AG09319 (cell line): ENCODE measurements around the gene LBX2.

ENCODE experiments used
- DNase-seq: peaks from one replicate; pipeline ENCODE4 v3.0.0-alpha.2; 2010; ENCODE audit warnings: low read depth; ENCODE audit errors: extremely low read depth
- TF ChIP-seq, protein P1 (sequence below): IDR thresholded peaks from 2 replicates; pipeline ENCODE4 v1.5.1; 2011; ENCODE audit warnings: low read depth, mild to moderate bottlenecking, inconsistent platforms, low read length, moderate library complexity

Gene LBX2

DNA sequence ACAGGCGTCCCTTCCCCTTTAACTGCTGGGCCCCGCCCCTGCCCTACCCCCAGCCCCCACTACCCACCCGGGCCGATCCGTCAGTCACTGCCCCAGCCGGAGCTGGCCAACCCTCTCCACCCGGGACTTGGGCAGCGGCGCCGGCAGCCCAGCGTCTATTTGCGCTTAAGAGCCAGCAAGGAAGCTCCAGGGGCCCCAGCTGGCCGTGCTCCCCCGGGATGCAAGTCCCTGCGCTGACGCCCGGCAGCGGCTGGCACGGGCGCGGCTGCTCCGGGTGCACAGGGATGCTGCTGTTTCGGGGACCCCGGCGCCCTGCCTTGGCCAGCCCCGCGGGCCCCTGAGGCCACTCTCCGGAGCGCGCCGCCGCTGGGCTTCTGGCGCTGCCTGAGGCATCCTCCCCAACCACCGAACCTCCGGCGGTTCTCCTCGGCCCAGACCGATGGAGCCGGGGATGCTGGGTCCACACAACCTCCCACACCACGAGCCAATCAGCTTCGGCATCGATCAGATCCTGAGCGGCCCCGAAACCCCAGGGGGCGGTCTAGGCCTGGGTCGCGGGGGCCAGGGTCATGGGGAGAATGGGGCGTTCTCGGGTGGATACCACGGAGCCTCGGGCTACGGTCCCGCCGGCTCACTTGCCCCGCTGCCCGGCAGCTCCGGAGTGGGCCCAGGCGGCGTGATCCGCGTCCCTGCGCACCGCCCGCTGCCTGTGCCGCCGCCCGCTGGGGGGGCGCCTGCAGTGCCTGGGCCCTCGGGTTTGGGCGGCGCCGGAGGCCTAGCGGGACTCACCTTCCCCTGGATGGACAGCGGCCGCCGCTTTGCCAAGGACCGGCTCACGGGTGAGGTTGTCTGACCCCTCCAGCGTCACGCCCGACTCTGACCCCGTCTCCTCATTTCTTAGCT, 15.2 kb upstream of the LBX2 start, which contains the start of gene TLX2:
TLX2 (plus strand) TSS at position 83 of the 903 bp plus-strand sequence; CDS start at position 440, 357 bp downstream.
- TF ChIP-seq, protein P1, sequence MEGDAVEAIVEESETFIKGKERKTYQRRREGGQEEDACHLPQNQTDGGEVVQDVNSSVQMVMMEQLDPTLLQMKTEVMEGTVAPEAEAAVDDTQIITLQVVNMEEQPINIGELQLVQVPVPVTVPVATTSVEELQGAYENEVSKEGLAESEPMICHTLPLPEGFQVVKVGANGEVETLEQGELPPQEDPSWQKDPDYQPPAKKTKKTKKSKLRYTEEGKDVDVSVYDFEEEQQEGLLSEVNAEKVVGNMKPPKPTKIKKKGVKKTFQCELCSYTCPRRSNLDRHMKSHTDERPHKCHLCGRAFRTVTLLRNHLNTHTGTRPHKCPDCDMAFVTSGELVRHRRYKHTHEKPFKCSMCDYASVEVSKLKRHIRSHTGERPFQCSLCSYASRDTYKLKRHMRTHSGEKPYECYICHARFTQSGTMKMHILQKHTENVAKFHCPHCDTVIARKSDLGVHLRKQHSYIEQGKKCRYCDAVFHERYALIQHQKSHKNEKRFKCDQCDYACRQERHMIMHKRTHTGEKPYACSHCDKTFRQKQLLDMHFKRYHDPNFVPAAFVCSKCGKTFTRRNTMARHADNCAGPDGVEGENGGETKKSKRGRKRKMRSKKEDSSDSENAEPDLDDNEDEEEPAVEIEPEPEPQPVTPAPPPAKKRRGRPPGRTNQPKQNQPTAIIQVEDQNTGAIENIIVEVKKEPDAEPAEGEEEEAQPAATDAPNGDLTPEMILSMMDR: no peak
- DNase-seq: no peak

DNA sequence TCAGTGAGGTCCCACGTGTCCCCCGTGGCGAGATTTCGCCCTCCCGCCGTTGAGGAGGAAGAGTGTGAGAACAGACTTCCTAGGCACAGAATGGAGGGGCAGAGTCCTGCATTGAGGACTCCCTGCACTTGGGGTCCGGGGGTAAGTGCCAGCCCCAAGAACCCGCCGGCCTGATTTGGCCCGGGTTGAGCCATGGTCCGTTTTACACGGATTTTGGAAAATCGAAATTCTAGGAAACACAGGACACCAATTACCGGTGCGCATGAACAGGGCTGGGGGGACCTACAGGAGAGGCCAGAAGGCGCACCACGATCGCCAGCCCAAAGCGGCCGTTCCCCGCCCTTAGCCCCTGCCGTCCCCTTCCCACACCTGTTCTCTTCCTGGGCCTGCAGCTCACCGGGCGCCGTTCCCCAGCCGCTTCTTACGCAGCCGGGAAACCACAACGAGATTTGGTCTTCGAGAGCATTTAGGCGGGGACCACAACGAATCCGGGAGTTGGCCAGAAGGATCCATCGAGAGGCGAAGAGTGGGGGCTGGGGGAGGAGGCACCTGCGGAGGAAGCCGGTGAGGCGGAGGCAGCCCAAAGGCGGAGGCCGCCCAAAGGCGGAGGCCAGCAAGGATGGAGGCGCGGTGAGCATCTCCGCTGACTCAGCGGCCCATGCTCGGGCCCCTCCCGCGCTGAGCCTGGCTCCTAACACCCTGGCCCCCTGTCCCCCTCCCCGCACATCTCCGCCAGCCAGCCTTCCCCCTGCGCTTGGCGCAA, 14.4 kb upstream of the LBX2 start:
- no peak for DNase-seq
- TF ChIP-seq, protein P1: no peak

DNA sequence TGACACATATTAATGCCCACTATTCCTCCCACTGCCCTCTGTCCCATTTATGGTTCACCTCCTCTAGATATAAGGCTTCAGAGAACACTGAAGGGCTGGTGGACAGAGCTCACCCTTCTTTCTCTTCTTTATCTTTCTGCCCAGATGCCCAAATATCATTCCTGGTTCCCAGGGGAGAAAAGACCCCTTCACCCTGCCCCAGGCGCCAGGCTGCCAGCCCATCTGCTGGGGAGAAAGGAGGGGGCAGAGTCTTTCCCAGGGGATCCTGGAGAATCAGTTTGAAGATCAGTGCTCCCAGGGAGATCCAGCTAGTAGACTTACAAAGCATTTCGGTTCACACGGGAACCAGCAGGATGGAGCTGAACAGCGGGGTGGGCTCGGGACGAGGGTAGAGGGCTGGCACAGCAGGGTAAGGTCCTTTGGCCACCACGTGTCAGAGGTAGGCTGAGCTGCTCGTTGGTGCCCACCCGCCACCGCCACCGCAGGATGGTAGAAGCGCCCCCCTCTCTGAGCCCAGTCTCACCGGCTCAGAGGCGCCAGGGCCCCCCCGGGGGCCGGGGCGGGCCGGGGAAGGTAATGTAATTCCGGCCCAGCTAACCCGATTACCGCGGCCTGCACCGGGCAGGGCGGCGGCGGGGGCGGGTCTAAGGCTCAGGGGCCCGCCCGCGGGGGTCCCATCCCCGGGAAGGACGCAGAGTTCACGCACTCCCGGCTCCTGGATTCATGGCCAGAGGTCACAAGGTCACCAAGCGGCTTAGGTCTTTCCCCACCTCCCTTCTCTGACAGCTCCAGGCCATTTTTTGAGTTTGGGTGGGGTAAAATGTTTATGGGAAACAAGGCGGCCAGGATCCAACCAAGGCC, 13.6 kb upstream of the LBX2 start:
- TF ChIP-seq, protein P1: no peak
- DNase-seq: no peak

DNA sequence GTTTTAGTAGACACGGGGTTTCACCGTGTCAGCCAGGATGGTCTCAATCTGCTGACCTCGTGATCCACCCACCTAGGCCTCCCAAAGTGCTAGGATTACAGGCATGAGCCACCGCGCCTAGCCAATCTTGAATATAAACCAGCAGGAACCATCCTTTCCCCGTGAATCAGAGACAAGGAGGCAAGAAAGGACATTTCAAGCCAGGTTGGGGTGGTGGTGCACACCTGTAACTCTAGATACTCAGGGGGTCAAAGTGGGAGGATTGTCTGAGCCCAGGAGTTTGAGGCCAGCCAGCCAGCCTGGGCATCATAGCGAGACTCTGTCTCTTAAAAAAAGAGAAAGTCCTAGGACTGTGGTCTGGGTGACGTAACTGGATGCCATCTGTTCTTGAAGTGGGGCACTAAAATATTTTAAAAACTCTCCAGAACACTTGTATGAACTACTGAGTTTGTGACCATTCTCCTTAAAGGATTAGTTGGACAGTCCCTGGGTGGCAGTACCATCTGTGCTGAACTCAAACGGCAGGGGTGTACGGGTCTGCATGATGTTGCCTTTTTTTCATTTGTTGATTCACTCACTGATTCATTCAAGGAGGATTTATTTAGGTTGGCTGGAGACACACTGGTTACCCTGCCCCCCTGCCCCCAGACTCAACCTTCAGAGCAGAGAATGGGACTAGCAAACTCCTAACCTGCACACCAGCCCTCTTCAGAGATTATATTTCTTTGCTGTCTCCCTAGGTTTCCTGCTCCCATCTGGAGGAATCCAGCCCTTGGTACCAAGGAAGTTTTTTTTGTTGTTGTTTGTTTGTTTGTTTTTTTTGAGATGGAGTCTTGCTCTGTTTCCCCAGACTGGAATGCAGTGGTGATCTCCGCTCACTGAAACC, 11.9 kb upstream of the LBX2 start:
- DNase-seq: no peak

DNA sequence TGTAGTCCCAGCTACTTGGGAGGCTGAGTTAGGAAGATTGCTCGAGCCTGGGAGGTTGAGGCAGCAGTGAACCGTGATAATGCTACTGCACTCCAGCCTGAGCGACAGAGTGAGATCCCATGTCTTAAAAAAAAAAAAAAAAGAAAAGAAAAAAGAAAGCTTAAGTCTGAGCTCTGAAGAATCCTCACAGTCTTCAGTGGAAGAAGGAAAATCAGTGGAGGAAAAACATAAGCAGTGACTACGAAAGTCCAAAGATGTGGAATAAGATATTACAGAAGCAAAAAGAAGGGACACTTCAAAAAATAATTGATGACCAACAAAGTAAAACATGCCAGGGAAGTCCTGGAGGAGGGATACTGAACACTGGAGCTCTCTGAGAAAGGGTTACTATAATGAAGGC, 10.9 kb upstream of the LBX2 start:
- no peak for DNase-seq
- TF ChIP-seq, protein P1: no peak

More for the DNA sequence above, 11.9 kb upstream of the LBX2 start:
- TF ChIP-seq, protein P1: no peak

DNA sequence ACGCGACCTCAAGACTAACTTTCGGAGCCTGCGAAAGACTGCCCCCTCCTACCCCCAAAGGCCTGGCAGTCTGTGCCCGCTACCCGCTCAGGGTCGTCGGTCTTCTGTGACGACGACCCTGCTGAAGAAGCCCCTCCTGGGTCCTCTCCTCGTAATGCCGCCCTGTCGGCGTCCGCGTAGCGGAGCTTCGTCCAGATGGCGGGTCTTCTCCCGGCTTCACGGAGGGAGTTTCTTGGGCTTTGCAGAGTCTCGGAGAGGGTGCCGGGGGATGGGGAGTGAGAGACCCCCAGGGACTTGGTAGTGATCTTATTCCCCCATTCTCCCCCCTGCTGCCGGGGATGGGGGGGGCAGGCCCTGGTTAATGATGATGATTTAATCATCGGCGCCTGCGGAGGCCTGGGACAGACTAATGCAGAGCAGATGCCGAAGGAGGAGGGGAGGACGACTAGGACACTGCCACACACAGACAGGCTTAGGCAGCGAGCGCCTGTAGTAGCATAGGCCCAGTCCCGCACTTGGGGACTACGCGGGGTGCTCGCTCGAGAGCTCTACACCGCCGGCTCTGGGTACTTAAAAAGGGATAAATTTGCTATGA, 8.6 kb upstream of the LBX2 start:
- TF ChIP-seq, protein P1: no peak
- DNase-seq: no peak
